Endodermal cell (in vitro differentiated cells): ENCODE measurements around the gene AJAP1. TPM values are rescaled to one million over a fixed set of nuclear protein-coding genes. Genes with fewer than 3 reads are reported as not detected.

Experiments
- DNase-seq: peaks from one replicate; pipeline ENCODE4 v3.0.0-alpha.2; 2017
- H3K27ac ChIP-seq: 2 replicates; pipeline ENCODE4 v1.5.1; 2013; ENCODE audit warnings: mild to moderate bottlenecking, low read depth, low read length, moderate library complexity
- H3K27me3 ChIP-seq: 2 replicates; pipeline ENCODE4 v1.6.1; 2013; ENCODE audit warnings: mild to moderate bottlenecking, low read length, moderate library complexity; ENCODE audit not compliant: insufficient read depth, control insufficient read depth, poor library complexity, severe bottlenecking
- H3K36me3 ChIP-seq: 2 replicates; pipeline ENCODE4 v1.7.0; 2013; ENCODE audit warnings: mild to moderate bottlenecking, low read length, moderate library complexity; ENCODE audit not compliant: control insufficient read depth, insufficient read depth
- H3K4me1 ChIP-seq: one replicate; pipeline ENCODE4 v1.7.0; 2013; ENCODE audit warnings: low read length; ENCODE audit not compliant: control insufficient read depth, insufficient read depth
- H3K4me3 ChIP-seq: 2 replicates; pipeline ENCODE4 v1.5.1; 2013; ENCODE audit warnings: mild to moderate bottlenecking, low read length, moderate library complexity
- H3K9ac ChIP-seq: 2 replicates; pipeline ENCODE4 v1.6.1; 2013; ENCODE audit warnings: mild to moderate bottlenecking, low read length, moderate library complexity; ENCODE audit not compliant: poor library complexity, severe bottlenecking; ENCODE audit errors: extremely low read depth
- H3K9me3 ChIP-seq: 2 replicates; pipeline ENCODE4 v1.6.1; 2013; ENCODE audit warnings: mild to moderate bottlenecking, low read length, moderate library complexity; ENCODE audit not compliant: control insufficient read depth
- H3K27ac Mint-ChIP-seq: 2 replicates; pipeline ENCODE4 v1.8.0; 2020; ENCODE audit warnings: mixed read lengths
- H3K27me3 Mint-ChIP-seq: 2 replicates; pipeline ENCODE4 v1.8.0; 2021; ENCODE audit warnings: mild to moderate bottlenecking, mixed read lengths; ENCODE audit not compliant: insufficient read depth
- H3K36me3 Mint-ChIP-seq: 2 replicates; pipeline ENCODE4 v1.8.0; 2020; ENCODE audit warnings: low read depth, mixed read lengths
- H3K4me1 Mint-ChIP-seq: 2 replicates; pipeline ENCODE4 v1.8.0; 2020; ENCODE audit warnings: mixed read lengths
- H3K4me3 Mint-ChIP-seq: 2 replicates; pipeline ENCODE4 v1.8.0; 2020; ENCODE audit warnings: mild to moderate bottlenecking, moderate library complexity, mixed read lengths
- H3K9me3 Mint-ChIP-seq: 2 replicates; pipeline ENCODE4 v1.8.0; 2020; ENCODE audit warnings: mild to moderate bottlenecking, mixed read lengths
- CTCF ChIP-seq: fragments of 200-600 bp; sonication (generic); conservative IDR thresholded peaks from 2 replicates; pipeline ENCODE4 v1.5.0; 2021; ENCODE audit warnings: antibody characterized with exemption, mild to moderate bottlenecking
- WGBS, 2 experiments: methylation state at CpG; one replicate each; pipeline versions ENCODE4 v1.1.5 to v1.1.7; 2013; ENCODE audit warnings: missing lambda C conversion rate in 2 of 2, mixed read lengths in 1 of 2; ENCODE audit not compliant: insufficient coverage in 1 of 2, insufficient read length in 1 of 2; 5-methylcytosine and 5-hydroxymethylcytosine counted together
- total RNA-seq, 2 donors: library from RNA; stranded (reverse); fragmentation: NEBNext Ultra II Directional in 1 of 2; extraction: Animal tissue kit (Norgen Biotek cat#: 25700) in 1 of 2; gene quantifications; 2 replicates in 1 of 2; 3 replicates in 1 of 2; pipeline ENCODE4 v1.2.1, GENCODE V29; 2021

AJAP1 gene
- total RNA-seq, 2 donors from 2014 or later: 19.4 to 22.1 TPM

- no peak overlapping the region for H3K4me3 ChIP-seq
- DNase-seq: no peak
- no peaks in the 10 kb centered on the region for H3K36me3 Mint-ChIP-seq
- peaks cover 7% of the 10 kb centered on the region for H3K4me1 Mint-ChIP-seq
- H3K9me3 Mint-ChIP-seq: no peaks in the 10 kb centered on the region
- peaks cover 11% of the 10 kb centered on the region for H3K27me3 Mint-ChIP-seq
- H3K4me3 Mint-ChIP-seq: no peak overlapping the region
- TF ChIP-seq CTCF: no peak
- H3K9ac ChIP-seq: no peak overlapping the region
- no peaks in the 10 kb centered on the region for H3K27me3 ChIP-seq
- no peaks in the 10 kb centered on the region for H3K9me3 ChIP-seq
- no peaks in the 10 kb centered on the region for H3K36me3 ChIP-seq
- no peak overlapping the region for H3K27ac Mint-ChIP-seq
- peak overlapping the region; percentile 54 for H3K27ac ChIP-seq
- H3K4me1 ChIP-seq: no peaks in the 10 kb centered on the region
- 87 to 91% methylated on average over 4 to 12 of the region's 12 CpGs for WGBS, 2 experiments
These were observed 16.1 kb upstream of the AJAP1 start for GRCh38 chr1:4638345-4638729.

GRCh38 chr1:4640931-4641330 is 13.5 kb upstream of the AJAP1 start:
- H3K36me3 ChIP-seq: no peaks in the 10 kb centered on the region
- Mint-ChIP-seq H3K27ac (no peak overlapping the region), H3K4me1 (peaks cover 7% of the 10 kb centered on the region), H3K9me3 (no peaks in the 10 kb centered on the region), H3K4me3 (no peak overlapping the region), H3K27me3 (peaks cover 11% of the 10 kb centered on the region), H3K36me3 (no peaks in the 10 kb centered on the region)
- no peak overlapping the region for H3K4me3 ChIP-seq
- H3K9ac ChIP-seq: no peak overlapping the region
- no peaks in the 10 kb centered on the region for H3K4me1 ChIP-seq
- no peak for DNase-seq
- no peak for TF ChIP-seq CTCF
- no peak overlapping the region for H3K27ac ChIP-seq
- no peaks in the 10 kb centered on the region for H3K9me3 ChIP-seq
- no peaks in the 10 kb centered on the region for H3K27me3 ChIP-seq
- WGBS, 2 experiments: 80 to 88% methylated on average over 1 to 10 of the region's 10 CpGs

- Histone ChIP-seq H3K36me3 (no peaks in the 10 kb centered on the region), H3K27me3 (no peaks in the 10 kb centered on the region), H3K9ac (no peak overlapping the region), H3K4me3 (no peak overlapping the region), H3K9me3 (no peaks in the 10 kb centered on the region), H3K4me1 (peaks cover 9% of the 10 kb centered on the region), H3K27ac (no peak overlapping the region)
- H3K27ac Mint-ChIP-seq: no peak overlapping the region
- no peak overlapping the region for H3K4me3 Mint-ChIP-seq
- no peaks in the 10 kb centered on the region for H3K36me3 Mint-ChIP-seq
- H3K27me3 Mint-ChIP-seq: no peaks in the 10 kb centered on the region
- H3K9me3 Mint-ChIP-seq: no peaks in the 10 kb centered on the region
- DNase-seq: no peak
- TF ChIP-seq CTCF: no peak
- peaks cover 7% of the 10 kb centered on the region for H3K4me1 Mint-ChIP-seq
- WGBS, 2 experiments: 80 to 94% methylated on average over 1 of the region's 1 CpG
These were observed 7.0 kb upstream of the AJAP1 start for GRCh38 chr1:4647391-4647790.
